ENCODE data around the gene SUCO. TPM values are rescaled to one million over a fixed set of nuclear protein-coding genes. Genes with fewer than 3 reads are reported as not detected.

SUCO gene
- total and polyA plus RNA-seq, 2 experiments from 2014 or later = 18.0 to 49.8 TPM

- no peak overlapping the region for H3K4me3 Mint-ChIP-seq
Measured at GRCh38 chr1:172654535-172654934, 121.6 kb downstream of the SUCO start.

More at GRCh38 chr1:172654535-172654934, 121.6 kb downstream of the SUCO start:
- H3K27me3 Mint-ChIP-seq (ENCODE audit: insufficient read depth, low read depth, poor library complexity) = peaks cover 4% of the 10 kb centered on the region
- no peaks in the 10 kb centered on the region for H3F3A ChIP-seq (replicated peaks; ENCODE audit: low read depth)
- no peak overlapping the region for H3K27ac Mint-ChIP-seq
- no peaks in the 10 kb centered on the region for H3K27me3 ChIP-seq (ENCODE audit: insufficient read depth)
- no peaks in the 10 kb centered on the region for H3K36me3 Mint-ChIP-seq (ENCODE audit: low read depth)
- H3K9me3 Mint-ChIP-seq = no peaks in the 10 kb centered on the region
- no peak for DNase-seq (ENCODE audit: low spot score)
- TF ChIP-seq STAT1 (IDR thresholded peaks at IDR 0.05; ENCODE audit: unreplicated experiment) (no peak), JUNB (IDR thresholded peaks at IDR 0.05; ENCODE audit: unreplicated experiment) (no peak), ZNF462 (CRISPR knock-in tag; IDR thresholded peaks at IDR 0.05) (no peak), POLR2AphosphoS5 (IDR thresholded peaks at IDR 0.05; ENCODE audit: low read depth) (no peak), EZH2phosphoT487 (IDR thresholded peaks at IDR 0.05; ENCODE audit: unreplicated experiment) (no peak), REST (IDR thresholded peaks at IDR 0.05; ENCODE audit: unreplicated experiment) (no peak), ZNF114 (CRISPR knock-in tag; IDR thresholded peaks at IDR 0.05) (no peak), EZH2 (IDR thresholded peaks at IDR 0.05; ENCODE audit: low read depth, unreplicated experiment) (no peak), ETS1 (IDR thresholded peaks at IDR 0.05) (no peak), NANOG (IDR thresholded peaks at IDR 0.05; ENCODE audit: borderline replicate concordance) (no peak)
- H3K4me3 ChIP-seq = no peak overlapping the region
- no peak overlapping the region for H3K4me2 ChIP-seq
- H4K20me1 ChIP-seq (replicated peaks; ENCODE audit: insufficient read depth) = no peaks in the 10 kb centered on the region
- H3K79me2 ChIP-seq (replicated peaks; ENCODE audit: insufficient read depth) = no peaks in the 10 kb centered on the region
- ATAC-seq = no peak
- no peaks in the 10 kb centered on the region for H3K36me3 ChIP-seq (ENCODE audit: insufficient read depth)
- H3K4me1 ChIP-seq (ENCODE audit: insufficient read depth) = no peaks in the 10 kb centered on the region
- H3K9me2 ChIP-seq (ENCODE audit: insufficient read depth) = no peaks in the 10 kb centered on the region
- no peaks in the 10 kb centered on the region; the same call in 2 of the 3 replicates for H3K4me1 Mint-ChIP-seq
- H3K27ac ChIP-seq (ENCODE audit: low read depth) = no peak overlapping the region
- H2AFZ ChIP-seq = no peak overlapping the region
